A673 (cell line): ENCODE results near the gene SMIM32. TPM values are rescaled to one million over a fixed set of nuclear protein-coding genes. Genes with fewer than 3 reads are reported as not detected.

ENCODE experiments used
- BruUV-seq: library from RNA; stranded (reverse); fragments of 400-500 nt; replicated peaks from 2 replicates; lab custom pipeline; 2021; lab: Mats Ljungman, UMichigan
- CTCF ChIA-PET: fragments of 300-600 bp; sonication (Branson Sonifier 250); formaldehyde crosslinking; loops from one replicate; lab custom pipeline; 2022; ENCODE audit warnings: antibody characterized with exemption; lab: Charles Lee
- POLR2A ChIA-PET: fragments of 300-600 bp; sonication (Branson Sonifier 250); formaldehyde crosslinking; loops from one replicate; lab custom pipeline; 2022; ENCODE audit warnings: antibody characterized with exemption; ENCODE audit not compliant: low non-redundant PET; lab: Charles Lee
- DNase-seq: peaks from one replicate; pipeline ENCODE4 v3.0.0-alpha.2; 2015; ENCODE audit warnings: low spot score
- H3K27ac ChIP-seq: fragments of 200-600 bp; sonication (generic); 2 replicates; pipeline ENCODE4 v1.5.1; 2016; ENCODE audit warnings: mixed run types, low read depth, mild to moderate bottlenecking, mixed read lengths, antibody characterized with exemption, low read length; ENCODE audit not compliant: poor library complexity, severe bottlenecking
- H3K27me3 ChIP-seq: fragments of 200-600 bp; sonication (generic); replicated peaks from 2 replicates; pipeline ENCODE4 v1.6.1; 2017; ENCODE audit warnings: mixed run types, low read depth, mild to moderate bottlenecking, mixed read lengths, antibody characterized with exemption, low read length; ENCODE audit not compliant: insufficient read depth, poor library complexity
- H3K36me3 ChIP-seq: fragments of 200-600 bp; sonication (generic); 2 replicates; pipeline ENCODE4 v1.6.1; 2016; ENCODE audit warnings: mixed run types, mild to moderate bottlenecking, mixed read lengths, antibody characterized with exemption, low read length; ENCODE audit not compliant: insufficient read depth, poor library complexity, severe bottlenecking
- H3K4me1 ChIP-seq: fragments of 200-600 bp; sonication (generic); 2 replicates; pipeline ENCODE4 v1.6.1; 2017; ENCODE audit warnings: mixed run types, mild to moderate bottlenecking, mixed read lengths, antibody characterized with exemption, low read length; ENCODE audit not compliant: insufficient read depth, poor library complexity, severe bottlenecking
- H3K4me3 ChIP-seq: fragments of 200-600 bp; sonication (generic); 2 replicates; pipeline ENCODE4 v1.5.1; 2016; ENCODE audit warnings: low read depth, mixed run types, mild to moderate bottlenecking, mixed read lengths, low read length; ENCODE audit not compliant: poor library complexity, severe bottlenecking
- H3K9me3 ChIP-seq: fragments of 200-600 bp; sonication (generic); 2 replicates; pipeline ENCODE4 v1.6.1; 2016; ENCODE audit warnings: mixed run types, low read depth, mild to moderate bottlenecking, mixed read lengths, antibody characterized with exemption, low read length; ENCODE audit not compliant: poor library complexity, severe bottlenecking
- CTCF ChIP-seq: fragments of 300-800, 200-600 bp; sonication (generic); conservative IDR thresholded peaks from 2 replicates; pipeline ENCODE4 v1.5.1; 2017; ENCODE audit warnings: low read depth, mild to moderate bottlenecking, antibody characterized with exemption, low read length, moderate library complexity, mixed read lengths
- EZH2 ChIP-seq: fragments of 200-600 bp; sonication (generic); IDR thresholded peaks from 2 replicates; pipeline ENCODE4 v1.6.1; 2017; ENCODE audit warnings: borderline replicate concordance, low read depth, mild to moderate bottlenecking, mixed read lengths, antibody characterized with exemption, low read length; ENCODE audit not compliant: poor library complexity, severe bottlenecking
- intact Hi-C: fragments of 100-400 bp; cut with micrococcal nuclease; formaldehyde crosslinking; loops from one replicate; pipeline ENCODE4 v1.10.0; 2022; ENCODE audit not compliant: unreplicated experiment
- total RNA-seq: library from RNA; stranded (reverse); gene quantifications from 2 replicates; pipeline ENCODE4 v1.2.3, GENCODE V29; 2021

SMIM32 gene
- total RNA-seq, 1 experiment from 2014 or later, result not detected

- Histone ChIP-seq H3K9me3 (no peaks in the 10 kb centered on the region), H3K27me3 (no peaks in the 10 kb centered on the region), H3K27ac (no peak overlapping the region), H3K36me3 (peaks cover 40% of the 10 kb centered on the region), H3K4me1 (no peaks in the 10 kb centered on the region), H3K4me3 (no peak overlapping the region)
- ChIA-PET POLR2A (interaction anchor here (0.6 kb wide), 1 partner anchor 273 kb away, joined by 4 read pairs; no protein-coding TSS in a partner anchor), CTCF (no interaction called here)
- intact Hi-C loops, result no loop called here
- no peak for DNase-seq
- no TSS peak for BruUV-seq
- TF ChIP-seq CTCF (no peak), EZH2 (no peak)
Observed at GRCh38 chr5:136166909-136167308, 26.1 kb downstream of the SMIM32 start.

- no peaks in the 10 kb centered on the region for H3K27me3 ChIP-seq
- TF ChIP-seq EZH2 (no peak), CTCF (no peak)
- ChIA-PET CTCF (no interaction called here), POLR2A (no interaction called here)
- H3K36me3 ChIP-seq, result peaks cover 42% of the 10 kb centered on the region
- H3K27ac ChIP-seq, result no peak overlapping the region
- H3K4me3 ChIP-seq, result no peak overlapping the region
- no peak for DNase-seq
- intact Hi-C loops, result no loop called here
- BruUV-seq, result no TSS peak
- H3K9me3 ChIP-seq, result no peaks in the 10 kb centered on the region
- no peaks in the 10 kb centered on the region for H3K4me1 ChIP-seq
Observed at GRCh38 chr5:136164226-136164625, 28.7 kb downstream of the SMIM32 start.

GRCh38 chr5:136162008-136162407 lies 31.0 kb downstream of the SMIM32 start:
- intact Hi-C loops, result no loop called here
- DNase-seq, result no peak
- Histone ChIP-seq H3K9me3 (no peaks in the 10 kb centered on the region), H3K27ac (no peak overlapping the region), H3K4me3 (no peak overlapping the region), H3K4me1 (no peaks in the 10 kb centered on the region), H3K27me3 (no peaks in the 10 kb centered on the region), H3K36me3 (peaks cover 36% of the 10 kb centered on the region)
- BruUV-seq, result no TSS peak
- CTCF ChIA-PET, result no interaction called here
- TF ChIP-seq EZH2 (no peak), CTCF (no peak)
- POLR2A ChIA-PET, result no interaction called here
